Heart right ventricle (tissue), 16 donors: ENCODE data around the gene BTC. TPM values are rescaled to one million over a fixed set of nuclear protein-coding genes. Genes with fewer than 3 reads are reported as not detected.

Source experiments
- ATAC-seq, 8 donors: fragments of 200-7000 bp; cut with Tn5 transposase; one replicate each; pipeline ENCODE4 v1.9.1; 2020; ENCODE audit warnings: mild to moderate bottlenecking in 8 of 8, moderate library complexity in 8 of 8, moderate number of reproducible peaks in 1 of 8
- DNase-seq, 2 donors: peaks; one replicate each; pipeline ENCODE4 v3.0.0-alpha.2; 2020
- H3K27ac ChIP-seq, 10 donors: fragments of 200-600 bp; sonication (generic) in 2 of 10; one replicate each; pipeline versions ENCODE4 v1.5.0 to v1.8.0; 2020 to 2022; ENCODE audit warnings: mild to moderate bottlenecking in 3 of 10
- H3K27me3 ChIP-seq, 7 donors: fragments of 200-600 bp; one replicate each; pipeline ENCODE4 v1.8.0; 2021 to 2022; ENCODE audit warnings: mild to moderate bottlenecking in 2 of 7
- H3K36me3 ChIP-seq, 9 donors: fragments of 200-600 bp; sonication (generic) in 1 of 9; one replicate each; pipeline versions ENCODE4 v1.5.0 to v1.8.0; 2020 to 2022; ENCODE audit warnings: mild to moderate bottlenecking in 2 of 9
- H3K4me1 ChIP-seq, 9 donors: fragments of 200-600 bp; sonication (generic) in 1 of 9; one replicate each; pipeline versions ENCODE4 v1.5.0 to v1.8.0; 2020 to 2022; ENCODE audit warnings: mild to moderate bottlenecking in 4 of 9
- H3K4me3 ChIP-seq, 10 donors: fragments of 200-600 bp; sonication (generic) in 2 of 10; one replicate each; pipeline versions ENCODE4 v1.5.0 to v1.8.0; 2020 to 2022; ENCODE audit warnings: mild to moderate bottlenecking in 7 of 10, moderate library complexity in 2 of 10
- H3K9me3 ChIP-seq, 11 donors: fragments of 200-600 bp in 10 of 11; sonication (generic) in 2 of 11; one replicate each; pipeline versions ENCODE4 v1.5.0 to v1.8.0; 2013 to 2022; ENCODE audit warnings: mild to moderate bottlenecking in 2 of 11, control low read depth in 1 of 11, moderate library complexity in 1 of 11
- WGBS, 2 donors: extraction: QIAGEN DNeasy Blood & Tissue Kit; methylation state at CpG; one replicate each; pipeline ENCODE4 v1.1.7; 2013; ENCODE audit warnings: inconsistent platforms in 1 of 2; 5-methylcytosine and 5-hydroxymethylcytosine counted together
- intact Hi-C, 10 donors: fragments of 100-400 bp; cut with DNase I; formaldehyde crosslinking; loops; one replicate each; pipeline versions ENCODE4 v1.11.1 to v1.14.2; 2022
- polyA plus RNA-seq, 2 donors: library from polyadenylated mRNA; stranded (reverse); fragments of 200-250 nt; gene quantifications; one replicate each; pipeline ENCODE4 v1.2.3, GENCODE V29; 2013
- total RNA-seq, 10 donors: library from RNA; stranded (reverse); fragmentation: NEBNext Ultra II Directional in 3 of 10; extraction: Animal tissue kit (Norgen Biotek cat#: 25700) in 3 of 10; gene quantifications; one replicate each; pipeline versions ENCODE4 v1.2.1 to v1.2.4, GENCODE V29; 2021 to 2023
- TF ChIP-seq, protein P1 (sequence below), 9 donors: fragments of 200-600 bp; sonication (generic) in 2 of 9; IDR thresholded peaks; one replicate each; pipeline versions ENCODE4 v1.5.0 to v1.8.0; 2021 to 2022; ENCODE audit warnings: antibody characterized with exemption in 9 of 9, mild to moderate bottlenecking in 5 of 9, moderate library complexity in 1 of 9
- donor health status: Arrhythmogenic right ventricular cardiomyopathy.
- donor health status: ischemic (EF 13 %, LVEDD 7.1; RV severe dilation, severe dysfunction).
- donor health status: healthy with polysubstance abuse.
- donor health status: DM: no; HTN: yes; CAD: no.
- donor health status: DM: no; HTN: no; CAD: no.
- donor health status: ischemic (EF 25% LVEDD 6.9; RV normal size, moderate dysfunction).
- donor health status: ischemic (EF 25% LVEDD 5.7; RV mildly dilated, moderate dysfunction).
- donor health status: healthy.
- donor health status: DM: yes; HTN: yes; CAD: no.
- donor health status: Ischemic cardiomyopathy.
- donor health status: ischemic (EF 35%, LVEDD 5.7; RV mildly dilated, moderate dysfunction).
- donor health status: nonischemic (EF 11% LVEDD 7.7; RV severe dilation, severe dysfunction).
- donor health status: DM: yes; HTN: yes; CAD: no.
- donor health status: PGD.
- donor health status: ischemic (EF 29% LVEDD 5.4; RV normal size, mild dysfunction).
- donor health status: nonischemic (EF 23%, LVEDD 6.1; RV moderate dilation, normal function).

Gene BTC
- total and polyA plus RNA-seq, 12 donors, result 0.03 to 0.88 (median 0.26) TPM; not detected in 1

DNA sequence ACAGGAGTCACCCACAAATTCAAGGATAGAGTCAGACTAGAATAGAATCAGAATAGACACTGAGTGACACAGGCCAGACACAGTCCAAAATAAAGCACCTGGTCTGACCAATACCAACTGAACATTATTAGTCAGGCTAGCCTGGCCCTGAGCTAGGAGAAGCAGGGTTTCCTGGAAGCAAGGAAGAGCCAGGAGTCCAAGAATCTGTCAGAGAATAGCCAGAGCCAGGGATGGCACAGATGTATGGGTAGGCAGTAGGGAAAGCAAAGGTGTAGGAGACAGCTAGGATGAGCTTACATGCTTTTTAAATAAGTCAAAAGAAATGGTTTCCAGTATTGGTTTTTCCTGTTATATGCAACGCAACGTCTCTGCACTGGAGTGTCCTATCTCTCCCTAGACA is 3.7 kb downstream of the BTC start:
- H3K4me1 ChIP-seq, result peaks cover 0 to 12% (median 0%) of the 10 kb centered on the region in 9 donors
- TF ChIP-seq, protein P1, sequence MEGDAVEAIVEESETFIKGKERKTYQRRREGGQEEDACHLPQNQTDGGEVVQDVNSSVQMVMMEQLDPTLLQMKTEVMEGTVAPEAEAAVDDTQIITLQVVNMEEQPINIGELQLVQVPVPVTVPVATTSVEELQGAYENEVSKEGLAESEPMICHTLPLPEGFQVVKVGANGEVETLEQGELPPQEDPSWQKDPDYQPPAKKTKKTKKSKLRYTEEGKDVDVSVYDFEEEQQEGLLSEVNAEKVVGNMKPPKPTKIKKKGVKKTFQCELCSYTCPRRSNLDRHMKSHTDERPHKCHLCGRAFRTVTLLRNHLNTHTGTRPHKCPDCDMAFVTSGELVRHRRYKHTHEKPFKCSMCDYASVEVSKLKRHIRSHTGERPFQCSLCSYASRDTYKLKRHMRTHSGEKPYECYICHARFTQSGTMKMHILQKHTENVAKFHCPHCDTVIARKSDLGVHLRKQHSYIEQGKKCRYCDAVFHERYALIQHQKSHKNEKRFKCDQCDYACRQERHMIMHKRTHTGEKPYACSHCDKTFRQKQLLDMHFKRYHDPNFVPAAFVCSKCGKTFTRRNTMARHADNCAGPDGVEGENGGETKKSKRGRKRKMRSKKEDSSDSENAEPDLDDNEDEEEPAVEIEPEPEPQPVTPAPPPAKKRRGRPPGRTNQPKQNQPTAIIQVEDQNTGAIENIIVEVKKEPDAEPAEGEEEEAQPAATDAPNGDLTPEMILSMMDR (IDR thresholded peaks at IDR 0.05), result no peak
- peaks cover 0 to 44% (median 32%) of the 10 kb centered on the region in 7 donors for H3K27me3 ChIP-seq
- H3K9me3 ChIP-seq, result no peaks in the 10 kb centered on the region
- no peak overlapping the region for H3K27ac ChIP-seq
- WGBS, 2 donors, result 87 to 91% methylated on average over 2 of the region's 2 CpGs
- ATAC-seq (no peak), DNase-seq (no peak)
- no peaks in the 10 kb centered on the region for H3K36me3 ChIP-seq
- H3K4me3 ChIP-seq, result no peak overlapping the region
- intact Hi-C loops, result no loop called here

DNA sequence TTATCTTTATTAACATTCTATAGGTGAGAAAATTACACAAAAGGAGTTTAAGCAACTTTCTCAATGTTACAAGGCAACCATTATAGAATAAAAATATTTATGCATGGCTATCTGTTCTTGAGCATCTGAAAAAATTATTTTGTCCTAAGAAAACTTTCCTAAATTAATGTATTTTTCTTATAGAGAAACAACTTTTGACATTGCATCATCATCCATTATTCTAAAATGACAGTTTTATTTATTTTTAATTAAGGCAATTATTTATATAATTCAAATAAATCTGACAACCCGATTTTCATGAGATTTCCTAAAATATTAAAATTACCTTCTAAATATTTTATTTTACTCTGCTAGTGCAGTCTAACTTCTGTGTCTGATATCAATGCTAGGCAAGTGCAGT is 4.8 kb downstream of the BTC start:
- H3K9me3 ChIP-seq, result no peaks in the 10 kb centered on the region
- 75 to 79% methylated on average over 1 of the region's 1 CpG for WGBS, 2 donors
- H3K36me3 ChIP-seq, result no peaks in the 10 kb centered on the region
- TF ChIP-seq, protein P1 (IDR thresholded peaks at IDR 0.05), result no peak
- intact Hi-C loops, result no loop called here
- no peak for ATAC-seq
- DNase-seq, result no peak
- no peak overlapping the region for H3K27ac ChIP-seq
- no peak overlapping the region for H3K4me3 ChIP-seq
- H3K27me3 ChIP-seq, result peaks cover 0 to 37% (median 32%) of the 10 kb centered on the region in 7 donors
- peaks cover 0 to 11% (median 0%) of the 10 kb centered on the region in 9 donors for H3K4me1 ChIP-seq

DNA sequence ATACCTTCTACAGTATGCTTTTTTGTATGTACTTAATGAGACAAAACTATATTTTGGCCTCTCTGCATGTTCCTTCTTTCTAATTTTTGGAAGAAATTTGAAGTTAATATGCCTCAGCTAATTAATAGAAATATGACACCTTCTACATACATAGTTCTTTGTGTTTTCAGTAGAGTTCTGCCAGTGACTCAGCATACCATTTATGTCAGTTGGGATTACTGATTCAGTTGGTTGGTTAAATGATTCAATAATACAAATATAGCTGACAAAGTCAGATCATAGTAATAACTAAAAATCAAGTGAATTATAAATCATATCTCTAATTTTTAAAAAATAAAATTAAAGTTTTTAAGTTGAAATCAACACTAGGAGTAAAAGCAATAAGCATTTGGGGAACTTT is 16.8 kb downstream of the BTC start:
- ATAC-seq, result no peak
- Histone ChIP-seq H3K36me3 (no peaks in the 10 kb centered on the region), H3K27ac (no peak overlapping the region), H3K4me3 (no peak overlapping the region), H3K4me1 (no peaks in the 10 kb centered on the region), H3K9me3 (peaks cover 0 to 3% (median 0%) of the 10 kb centered on the region in 11 donors), H3K27me3 (peaks cover 0 to 5% (median 0%) of the 10 kb centered on the region in 7 donors)
- no peak for DNase-seq
- intact Hi-C loops, result no loop called here
- TF ChIP-seq, protein P1 (IDR thresholded peaks at IDR 0.05), result no peak

DNA sequence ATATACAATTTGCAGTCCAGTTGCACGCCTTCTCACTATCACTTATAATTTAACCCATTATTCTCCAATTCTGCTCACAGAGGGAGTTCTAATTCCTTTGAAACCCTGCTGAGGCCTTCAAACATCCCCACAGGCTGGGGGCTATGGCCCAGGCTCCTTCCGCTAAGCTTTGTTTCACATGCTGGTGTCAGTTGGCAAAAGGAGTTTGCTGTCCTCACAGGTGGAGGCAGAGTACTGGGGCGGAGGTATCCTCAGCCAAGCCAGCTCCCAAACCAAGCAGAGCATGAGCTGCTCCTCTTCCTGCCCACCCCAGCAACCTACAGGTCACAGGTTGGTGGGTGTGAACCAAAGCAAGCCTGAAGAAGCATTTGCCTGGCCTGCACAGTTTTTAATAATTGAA is 21.5 kb downstream of the BTC start:
- WGBS, 2 donors, result 76 to 84% methylated on average over 3 of the region's 3 CpGs
- H3K27ac ChIP-seq, result no peak overlapping the region
- H3K4me1 ChIP-seq, result peaks cover 0 to 9% (median 0%) of the 10 kb centered on the region in 9 donors

More for the DNA sequence above, 21.5 kb downstream of the BTC start:
- no peak for DNase-seq
- Histone ChIP-seq H3K9me3 (no peaks in the 10 kb centered on the region), H3K4me3 (no peak overlapping the region), H3K36me3 (no peaks in the 10 kb centered on the region), H3K27me3 (peaks cover 0 to 5% (median 0%) of the 10 kb centered on the region in 7 donors)
- no peak for ATAC-seq
- TF ChIP-seq, protein P1 (IDR thresholded peaks at IDR 0.05), result no peak
- intact Hi-C loops, result no loop called here
